ENCODE measurements around the gene ZFP36L1. TPM values are rescaled to one million over a fixed set of nuclear protein-coding genes. Genes with fewer than 3 reads are reported as not detected.

The ZFP36L1 gene
- total and polyA plus RNA-seq, 2 of the 13 experiments (the other 11 are each of a cell fraction or from before 2014, with no cell fraction given) = 7.4 to 10.2 TPM

- TF ChIP-seq ZBTB8A (CRISPR knock-in tag; IDR thresholded peaks at IDR 0.05; ENCODE audit: borderline replicate concordance, low read depth) (0 out of 2 replicates have a peak, but pooled peaks have one; percentile 17), RXRB (CRISPR knock-in tag; IDR thresholded peaks at IDR 0.05; ENCODE audit: borderline replicate concordance) (peak; percentile 36; the same call in 1 of the 2 replicates), NR2F2 (IDR thresholded peaks at IDR 0.05; ENCODE audit: borderline replicate concordance, low read depth) (no peak), HBP1 (CRISPR knock-in tag; IDR thresholded peaks at IDR 0.05; ENCODE audit: low read depth) (no peak), MTF1 (CRISPR knock-in tag; IDR thresholded peaks at IDR 0.05) (no peak), MLX (CRISPR knock-in tag; IDR thresholded peaks at IDR 0.05) (no peak), GPBP1L1 (CRISPR knock-in tag; IDR thresholded peaks at IDR 0.05) (no peak), CEBPB (IDR thresholded peaks at IDR 0.05; ENCODE audit: borderline replicate concordance, low read depth, low read length) (no peak), ZNF678 (CRISPR knock-in tag; IDR thresholded peaks at IDR 0.05) (no peak), HNF4A (CRISPR knock-in tag; IDR thresholded peaks at IDR 0.05) (peak; percentile 34; the same call in 1 of the 2 replicates), ZNF383 (CRISPR knock-in tag; IDR thresholded peaks at IDR 0.05; ENCODE audit: borderline replicate concordance) (no peak), SRSF9 (IDR thresholded peaks at IDR 0.05; ENCODE audit: borderline replicate concordance, insufficient read depth, low read depth, low read length, poor library complexity, severe bottlenecking) (no peak), ZNF570 (CRISPR knock-in tag; IDR thresholded peaks at IDR 0.05; ENCODE audit: borderline replicate concordance) (no peak), HNRNPL (IDR thresholded peaks at IDR 0.05; ENCODE audit: low read depth, low read length) (no peak), SOX13 (IDR thresholded peaks at IDR 0.05) (no peak), SOX13 (CRISPR knock-in tag; conservative IDR thresholded peaks at IDR 0.05 in 1 of 2, IDR thresholded peaks at IDR 0.05 in 1 of 2) (peak in 1 of 2 experiments; percentile 53; a peak in 1 of 4 replicates), EZH2 (conservative IDR thresholded peaks at IDR 0.05; ENCODE audit: low read depth, low read length) (no peak), RCOR2 (CRISPR knock-in tag; IDR thresholded peaks at IDR 0.05) (no peak), MED8 (CRISPR knock-in tag; IDR thresholded peaks at IDR 0.05; ENCODE audit: insufficient replicate concordance) (peak; percentile 43), CTCF (CRISPR knock-in tag; IDR thresholded peaks at IDR 0.05) (peak; percentile 99), ZNF816 (CRISPR knock-in tag; IDR thresholded peaks at IDR 0.05; ENCODE audit: borderline replicate concordance) (0 out of 2 replicates have a peak, but pooled peaks have one; percentile 27), LRRFIP1 (CRISPR knock-in tag; conservative IDR thresholded peaks at IDR 0.05) (no peak)
These were observed 23.5 kb upstream of the ZFP36L1 start (continued) for GRCh38 chr14:68816183-68816942.

Data from HepG2 (cell line).